ENCODE data around the gene TDP2.
"Not testable (repeated sequence)": the region's sequence is repeated elsewhere in the genome, so short reads cannot be mapped to it uniquely, and the experiment has no call there.

Gene TDP2

GRCh38 chr6:24655215-24655614, 11.5 kb downstream of the TDP2 start:
- DNase-seq (ENCODE audit: low read depth in 4 of 4, low spot score in 1 of 4), result no peak

DNA sequence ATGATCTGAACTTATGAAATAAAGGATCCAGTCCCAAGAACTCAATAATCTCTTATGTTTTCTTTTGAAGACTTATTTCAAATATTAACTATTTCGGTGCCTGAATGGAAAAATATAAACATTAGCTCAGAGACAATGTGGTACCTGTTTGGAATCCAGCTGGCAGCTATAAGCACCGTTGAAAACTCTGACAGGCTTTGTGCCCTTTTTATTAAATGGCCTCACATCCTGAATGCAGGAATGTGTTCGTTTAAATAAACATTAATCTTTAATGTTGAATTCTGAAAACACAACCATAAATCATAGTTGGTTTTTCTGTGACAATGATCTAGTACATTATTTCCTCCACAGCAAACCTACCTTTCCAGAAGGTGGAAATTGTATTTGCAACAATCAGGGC, 16.3 kb downstream of the TDP2 start:
- DNase-seq (ENCODE audit: low read depth in 4 of 4, low spot score in 1 of 4), result no peak

- DNase-seq (ENCODE audit: low read depth in 4 of 4, low spot score in 1 of 4), result no peak
These were observed 17.0 kb downstream of the TDP2 start for GRCh38 chr6:24649691-24650090.

DNA sequence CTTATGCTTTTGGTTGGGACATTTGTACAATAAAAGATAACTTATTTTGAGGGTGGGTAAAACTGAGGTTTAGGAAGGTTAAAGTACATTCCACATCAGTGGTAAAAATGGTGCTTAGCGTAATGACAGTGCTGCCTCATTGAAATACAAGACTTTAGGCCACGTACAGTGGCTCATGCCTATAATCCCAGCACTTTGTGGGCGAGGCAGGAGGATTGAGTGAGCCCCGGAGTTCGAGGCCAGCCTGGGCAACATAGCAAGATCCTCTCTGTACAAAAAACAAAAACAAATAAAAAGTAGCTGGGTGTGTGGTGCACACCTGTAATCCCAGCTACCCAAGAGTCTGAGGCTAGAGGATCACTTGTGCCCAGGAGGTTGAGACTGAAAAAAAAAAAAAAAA, 18.4 kb downstream of the TDP2 start:
- DNase-seq (ENCODE audit: low read depth in 4 of 4, low spot score in 1 of 4), result no peak

- no peak for DNase-seq (ENCODE audit: low read depth in 4 of 4, low spot score in 1 of 4)
These were observed 19.9 kb downstream of the TDP2 start for GRCh38 chr6:24646771-24647170.

DNA sequence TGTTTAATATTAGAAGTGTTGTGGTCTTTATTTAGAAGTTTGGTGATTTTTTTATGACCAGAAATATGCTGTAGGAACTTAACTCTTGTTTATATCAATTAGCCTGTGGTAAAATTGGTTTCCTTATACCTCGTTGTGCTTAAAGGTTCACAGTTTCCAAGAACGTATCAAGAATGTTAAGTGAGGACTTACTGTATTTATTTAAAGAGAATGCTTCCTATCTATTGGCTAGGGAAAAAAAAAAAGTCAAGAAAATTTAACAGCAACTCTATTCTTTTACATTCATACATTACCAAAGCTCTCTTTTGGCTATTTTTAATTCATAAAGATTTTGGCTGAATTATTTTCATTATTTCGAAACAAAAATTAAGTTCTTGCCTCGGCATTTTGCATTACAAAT, 22.3 kb downstream of the TDP2 start:
- DNase-seq (ENCODE audit: low read depth in 4 of 4, low spot score in 1 of 4), result no peak

DNA sequence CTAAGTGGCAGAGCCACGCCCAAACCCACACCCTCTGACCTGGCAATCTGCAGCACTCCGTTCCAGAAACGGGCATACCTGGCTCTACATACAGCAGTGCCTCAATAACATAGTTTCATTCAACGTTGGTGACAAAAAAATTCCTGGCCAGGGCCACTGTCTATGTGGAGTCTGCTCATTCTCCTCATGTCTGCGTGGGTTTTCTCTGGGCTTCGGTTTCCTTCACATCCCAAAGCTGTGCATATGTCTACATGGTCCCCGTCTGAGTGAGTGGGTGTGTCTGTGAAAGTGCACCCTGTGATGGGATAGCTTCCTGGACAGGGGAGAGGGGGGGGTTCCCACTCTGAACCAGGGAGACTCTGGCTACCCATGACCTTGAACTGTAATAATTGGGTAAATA, 22.8 kb downstream of the TDP2 start:
- DNase-seq (ENCODE audit: low read depth in 4 of 4, low spot score in 1 of 4), result no peak

GRCh38 chr6:24642061-24642460, 24.6 kb downstream of the TDP2 start:
- no peak for DNase-seq (ENCODE audit: low read depth in 4 of 4, low spot score in 1 of 4)

DNA sequence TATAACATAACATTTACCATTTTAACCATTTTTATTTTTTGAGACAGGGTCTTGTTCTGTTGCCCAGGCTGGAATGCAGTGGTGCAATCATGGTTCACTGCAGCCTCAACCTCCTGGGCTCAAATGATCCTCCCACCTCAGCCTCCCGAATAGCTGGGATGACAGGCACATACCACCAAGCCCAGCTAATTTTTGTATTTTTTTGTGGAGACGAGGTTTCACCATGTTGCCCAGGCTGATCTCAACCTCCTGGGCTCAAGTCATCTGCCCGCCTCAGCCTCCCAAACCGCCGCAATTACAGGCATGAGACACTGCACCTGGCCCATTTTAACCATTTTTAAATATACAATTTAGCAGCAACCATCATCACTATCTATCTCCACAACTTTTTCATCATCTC, 26.1 kb downstream of the TDP2 start:
- not testable (repeated sequence) for DNase-seq (ENCODE audit: low read depth in 4 of 4, low spot score in 1 of 4)

DNA sequence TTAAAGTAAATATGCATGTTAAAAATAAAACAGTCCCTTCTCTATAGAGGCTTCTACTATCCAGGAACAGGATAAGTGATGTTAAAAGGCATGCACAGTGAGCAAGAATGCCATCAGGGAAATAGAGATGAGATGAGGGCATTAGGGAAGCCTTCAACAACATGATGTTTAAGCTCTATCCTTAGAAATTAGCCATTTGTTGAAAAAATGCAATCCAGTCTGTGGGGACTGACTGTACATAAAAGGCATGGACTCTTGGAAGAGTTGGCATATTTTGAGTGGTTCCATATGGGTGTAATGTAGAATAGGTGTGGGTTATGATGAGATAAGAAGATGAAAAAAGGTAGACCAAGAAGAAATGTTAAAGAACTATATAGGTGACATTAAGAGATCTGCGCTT, 26.5 kb downstream of the TDP2 start:
- no peak for DNase-seq (ENCODE audit: low read depth in 4 of 4, low spot score in 1 of 4)

- DNase-seq (ENCODE audit: low read depth in 4 of 4, low spot score in 1 of 4), result no peak
These were observed 30.0 kb downstream of the TDP2 start for GRCh38 chr6:24636681-24637080.

DNA sequence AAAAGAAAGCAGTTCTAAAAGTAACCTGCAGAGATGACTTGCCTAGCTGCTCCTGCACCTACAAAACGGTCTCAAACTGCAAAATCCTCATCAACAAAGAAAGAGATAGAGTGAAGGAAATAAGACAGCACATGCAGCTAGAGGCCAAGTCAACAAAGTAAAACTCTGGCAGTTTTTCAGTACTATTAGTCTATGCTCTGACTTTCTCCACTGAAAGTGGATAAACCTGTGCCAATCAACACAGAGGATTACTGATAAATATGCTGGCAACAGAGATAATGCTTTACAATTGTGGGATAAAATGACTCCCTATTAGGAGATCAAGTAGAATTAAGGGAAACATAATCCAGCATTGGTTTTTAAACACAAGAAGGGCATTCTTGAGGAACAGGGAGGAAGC, 34.1 kb downstream of the TDP2 start:
- DNase-seq (ENCODE audit: low read depth in 4 of 4, low spot score in 1 of 4), result no peak

- DNase-seq (ENCODE audit: low read depth in 4 of 4, low spot score in 1 of 4), result no peak
These were observed 35.0 kb downstream of the TDP2 start for GRCh38 chr6:24631671-24632070.

DNA sequence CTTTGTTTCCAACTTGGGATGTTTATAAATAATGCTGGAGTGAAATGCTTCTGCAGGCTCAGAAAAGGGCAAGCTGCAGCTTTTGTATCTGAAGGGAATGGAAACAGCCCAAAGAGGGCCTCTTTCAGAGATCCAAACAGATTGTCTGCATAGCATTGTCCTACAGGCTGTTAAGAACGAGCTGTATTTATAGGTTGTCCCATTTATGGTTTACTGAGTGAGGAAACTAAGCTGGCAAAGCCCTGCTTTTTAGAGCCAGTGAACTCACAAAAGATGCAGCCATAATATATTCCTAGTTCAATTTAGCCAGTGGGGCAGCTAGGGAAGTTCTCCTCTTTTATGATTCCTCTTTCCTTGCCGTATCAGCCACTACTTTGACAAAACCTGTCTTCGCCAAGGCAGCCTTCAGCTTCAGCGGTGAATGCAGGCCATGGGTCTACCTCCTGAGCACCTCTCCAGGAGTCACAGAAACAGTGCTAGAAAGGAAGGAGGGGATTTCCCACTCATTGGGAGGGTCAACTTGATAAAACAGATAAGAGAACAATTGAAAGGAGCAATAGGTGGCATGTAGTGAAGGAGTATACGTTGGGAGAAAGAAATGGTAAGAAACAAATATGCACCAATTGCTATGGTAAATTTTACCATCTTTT, 35.7 kb downstream of the TDP2 start:
- DNase-seq (ENCODE audit: low read depth in 4 of 4, low spot score in 1 of 4), result no peak

- no peak for DNase-seq (ENCODE audit: low read depth in 4 of 4, low spot score in 1 of 4)
These were observed 44.9 kb downstream of the TDP2 start for GRCh38 chr6:24621626-24622289.

DNA sequence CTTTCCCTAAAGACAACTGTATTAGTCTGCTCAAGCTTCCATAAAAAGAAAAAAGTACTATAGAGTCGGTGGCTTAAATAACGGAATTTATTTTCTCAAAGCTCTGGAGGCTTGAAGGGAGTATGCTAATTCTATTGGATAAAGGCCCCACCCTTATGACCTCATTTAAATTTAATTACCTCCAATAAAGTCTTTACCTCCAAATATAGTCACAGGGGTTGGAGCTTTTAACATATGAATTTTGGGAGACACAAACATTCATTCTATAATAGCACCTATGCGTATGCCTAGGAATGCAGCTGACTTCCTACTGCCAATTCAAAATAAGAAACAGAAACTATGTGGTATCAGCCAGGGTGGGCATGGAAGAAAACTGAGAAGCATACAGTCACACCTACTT, 46.1 kb downstream of the TDP2 start:
- DNase-seq (ENCODE audit: low read depth in 4 of 4, low spot score in 1 of 4), result no peak

- DNase-seq (ENCODE audit: low read depth in 4 of 4, low spot score in 1 of 4), result no peak
These were observed 47.0 kb downstream of the TDP2 start for GRCh38 chr6:24619661-24620060.

DNA sequence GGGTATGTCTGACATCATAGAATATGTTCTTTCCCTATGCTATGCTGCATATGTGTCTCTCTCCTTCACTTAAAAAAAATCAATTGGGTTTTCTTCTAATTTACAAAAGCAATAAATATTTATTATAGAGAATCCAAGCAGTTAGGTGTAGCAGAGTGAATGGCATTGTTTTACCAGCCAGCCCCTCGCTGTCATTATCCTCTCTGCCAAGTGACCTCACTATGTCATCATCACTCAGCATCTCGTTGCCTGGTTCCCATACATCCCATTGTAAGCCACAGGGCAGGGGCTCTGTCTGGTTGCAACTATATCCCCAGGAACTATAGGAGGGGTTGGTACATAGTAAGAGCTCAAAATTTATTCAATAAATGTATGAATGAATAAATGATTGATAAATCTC, 52.1 kb downstream of the TDP2 start:
- DNase-seq (ENCODE audit: low read depth in 4 of 4, low spot score in 1 of 4), result no peak

- DNase-seq (ENCODE audit: low read depth in 4 of 4, low spot score in 1 of 4), result no peak
These were observed 52.7 kb downstream of the TDP2 start for GRCh38 chr6:24614043-24614420.

- DNase-seq (ENCODE audit: low read depth in 4 of 4, low spot score in 1 of 4), result no peak
These were observed 53.2 kb downstream of the TDP2 start for GRCh38 chr6:24613361-24614042.

- DNase-seq (ENCODE audit: low read depth in 4 of 4, low spot score in 1 of 4), result no peak
These were observed 56.0 kb downstream of the TDP2 start for GRCh38 chr6:24610672-24611071.

- no peak for DNase-seq (ENCODE audit: low read depth in 4 of 4, low spot score in 1 of 4)
These were observed 59.2 kb downstream of the TDP2 start for GRCh38 chr6:24607310-24608105.

All from stimulated activated CD4-positive, alpha-beta T cell treated with anti-CD3 and anti-CD28 coated beads, Interleukin-1b, Interleukin-23, amount 100 ng/mL, for 24 hours (primary cell).